HG03457 (cell line): ENCODE measurements around the gene PDZK1IP1.
"Not testable (repeated sequence)": the region's sequence is repeated elsewhere in the genome, so short reads cannot be mapped to it uniquely, and the experiment has no call there.

Experiments used
- ATAC-seq: cut with Tn5 transposase; IDR thresholded peaks from one replicate; pipeline ENCODE4 v1.9.1; 2021; ENCODE audit warnings: moderate number of reproducible peaks; ENCODE audit not compliant: unreplicated experiment

PDZK1IP1 gene

GRCh38 chr1:47198214-47198613 lies 8.4 kb upstream of the PDZK1IP1 start:
- no peak for ATAC-seq

- ATAC-seq = no peak
These were observed 6.8 kb upstream of the PDZK1IP1 start for GRCh38 chr1:47196622-47197021.

- not testable (repeated sequence) for ATAC-seq
These were observed 6.1 kb upstream of the PDZK1IP1 start for GRCh38 chr1:47195981-47196380.

GRCh38 chr1:47194311-47194710 lies 4.5 kb upstream of the PDZK1IP1 start:
- ATAC-seq = no peak

- not testable (repeated sequence) for ATAC-seq
These were observed 3.7 kb upstream of the PDZK1IP1 start for GRCh38 chr1:47193496-47193895.

- no peak for ATAC-seq
These were observed 2.9 kb upstream of the PDZK1IP1 start for GRCh38 chr1:47192458-47193384.

- ATAC-seq = no peak
These were observed 2.2 kb upstream of the PDZK1IP1 start for GRCh38 chr1:47191940-47192457.

GRCh38 chr1:47190857-47191256 lies 1.0 kb upstream of the PDZK1IP1 start:
- ATAC-seq = no peak

- ATAC-seq = no peak
These were observed 646 bp upstream of the PDZK1IP1 start for GRCh38 chr1:47190509-47190855.

- no peak for ATAC-seq
These were observed 748 bp downstream of the PDZK1IP1 start for GRCh38 chr1:47188791-47189785.

GRCh38 chr1:47187926-47188250 lies 1.9 kb downstream of the PDZK1IP1 start:
- ATAC-seq = no peak

- no peak for ATAC-seq
These were observed 2.5 kb downstream of the PDZK1IP1 start for GRCh38 chr1:47187231-47187925.

- no peak for ATAC-seq
These were observed 3.3 kb downstream of the PDZK1IP1 start for GRCh38 chr1:47186267-47187185.

- no peak for ATAC-seq
These were observed 4.8 kb downstream of the PDZK1IP1 start for GRCh38 chr1:47184822-47185677.

- no peak for ATAC-seq
These were observed 5.6 kb downstream of the PDZK1IP1 start for GRCh38 chr1:47184090-47184821.

- ATAC-seq = no peak
These were observed 6.3 kb downstream of the PDZK1IP1 start for GRCh38 chr1:47183308-47184089.

GRCh38 chr1:47182676-47183235 lies 7.1 kb downstream of the PDZK1IP1 start:
- no peak for ATAC-seq
